HepG2 (cell line): Measurements from ENCODE around the gene SOCS1. TPM values are rescaled to one million over a fixed set of nuclear protein-coding genes. Genes with fewer than 3 reads are reported as not detected.

Experiments
- ARNT2 ChIP-seq: sonication (generic); formaldehyde crosslinking; IDR thresholded peaks from 2 replicates; pipeline ENCODE4 v1.8.0; 2022; ENCODE audit warnings: mild to moderate bottlenecking, low read depth, missing genetic modification reagents, moderate library complexity
- ATF7 ChIP-seq, 2 experiments: fragments of 450-650 bp in 1 of 2; sonication (generic) in 1 of 2; formaldehyde crosslinking in 1 of 2; IDR thresholded peaks; 2 replicates each; pipeline versions ENCODE4 v1.4.0 to v1.6.1; 2016 to 2020; ENCODE audit warnings: antibody characterized with exemption in 1 of 2, mild to moderate bottlenecking in 1 of 2, missing genetic modification reagents in 1 of 2
- CC2D1A ChIP-seq: sonication (generic); formaldehyde crosslinking; IDR thresholded peaks from 2 replicates; pipeline ENCODE4 v1.8.1; 2023; ENCODE audit warnings: mild to moderate bottlenecking, missing genetic modification reagents
- CENPT ChIP-seq: sonication (generic); formaldehyde crosslinking; IDR thresholded peaks from 2 replicates; pipeline ENCODE4 v1.8.0; 2022; ENCODE audit warnings: low read depth, mild to moderate bottlenecking, moderate library complexity, missing genetic modification reagents
- CREBL2 ChIP-seq: sonication (generic); formaldehyde crosslinking; IDR thresholded peaks from 2 replicates; pipeline ENCODE4 v1.8.1; 2023; ENCODE audit warnings: missing genetic modification reagents, mild to moderate bottlenecking, borderline replicate concordance
- HMG20B ChIP-seq: conservative IDR thresholded peaks from 2 replicates; pipeline ENCODE4 v1.6.1; 2016; ENCODE audit warnings: missing genetic modification reagents, missing compliant biosample characterization
- IKZF5 ChIP-seq: IDR thresholded peaks from 2 replicates; pipeline ENCODE4 v1.6.1; 2018; ENCODE audit warnings: missing genetic modification reagents, mild to moderate bottlenecking, missing compliant biosample characterization
- KDM3A ChIP-seq: IDR thresholded peaks from 2 replicates; pipeline ENCODE4 v1.6.1; 2018; ENCODE audit warnings: low read depth, missing compliant biosample characterization
- MAFF ChIP-seq: IDR thresholded peaks from 2 replicates; pipeline ENCODE4 v1.6.1; 2011; ENCODE audit warnings: low read depth, low read length, improper control_type of control experiment
- NCOA1 ChIP-seq: sonication (generic); formaldehyde crosslinking; IDR thresholded peaks from 2 replicates; pipeline ENCODE4 v1.9.0; 2021; ENCODE audit warnings: missing genetic modification reagents
- PCBP2 ChIP-seq: fragments of 200-400 bp; formaldehyde crosslinking; optimal IDR thresholded peaks from 2 replicates; pipeline ENCODE3; 2018; ENCODE audit warnings: low read length, low read depth; ENCODE audit not compliant: poor library complexity, severe bottlenecking
- TGIF2 ChIP-seq: IDR thresholded peaks from 2 replicates; pipeline ENCODE4 v1.6.1; 2016; ENCODE audit warnings: control low read depth, missing compliant biosample characterization
- ZFP41 ChIP-seq: sonication (generic); formaldehyde crosslinking; IDR thresholded peaks from 2 replicates; pipeline ENCODE4 v1.4.0; 2020; ENCODE audit warnings: mild to moderate bottlenecking, missing genetic modification reagents, borderline replicate concordance
- ZFYVE20 ChIP-seq: sonication (generic); formaldehyde crosslinking; IDR thresholded peaks from 2 replicates; pipeline ENCODE4 v1.8.0; 2023; ENCODE audit warnings: low read depth, mild to moderate bottlenecking, moderate library complexity, missing genetic modification reagents, borderline replicate concordance
- ZNF20 ChIP-seq: sonication (generic); formaldehyde crosslinking; IDR thresholded peaks from 2 replicates; pipeline ENCODE4 v1.4.0; 2020; ENCODE audit warnings: mild to moderate bottlenecking, moderate library complexity, missing genetic modification reagents
- ZNF451 ChIP-seq: sonication (generic); formaldehyde crosslinking; IDR thresholded peaks from 2 replicates; pipeline ENCODE4 v1.5.0; 2020; ENCODE audit warnings: mild to moderate bottlenecking, missing genetic modification reagents
- ZNF496 ChIP-seq: sonication (generic); formaldehyde crosslinking; IDR thresholded peaks from 2 replicates; pipeline ENCODE4 v1.8.1; 2023; ENCODE audit warnings: mild to moderate bottlenecking, moderate library complexity, missing genetic modification reagents; ENCODE audit not compliant: insufficient replicate concordance
- ZNF775 ChIP-seq: sonication (generic); formaldehyde crosslinking; IDR thresholded peaks from 2 replicates; pipeline ENCODE4 v1.4.0; 2020; ENCODE audit warnings: missing genetic modification reagents, mild to moderate bottlenecking, moderate library complexity, borderline replicate concordance
- ZNF816 ChIP-seq: sonication (generic); formaldehyde crosslinking; IDR thresholded peaks from 2 replicates; pipeline ENCODE4 v1.8.0; 2022; ENCODE audit warnings: missing genetic modification reagents, mild to moderate bottlenecking, borderline replicate concordance
- polyA plus RNA-seq, 8 experiments: library from polyadenylated mRNA; depleted of rRNA in 3 of 8; stranded (reverse) in 7 of 8; unstranded in 1 of 8; fragments of >200 nt; fragmentation: Illumina TruSeq in 4 of 8; extraction: Trizol in 4 of 8; gene quantifications; 2 replicates each; pipeline versions ENCODE4 v1.2.1 to v1.2.3, GENCODE V29; 2011 to 2016; ENCODE audit warnings: low read depth in 4 of 8, missing spikeins in 1 of 8, mixed read lengths in 1 of 8; ENCODE audit not compliant: insufficient read depth in 1 of 8
- total RNA-seq, 5 experiments: library from RNA; depleted of rRNA; stranded (reverse); fragments of >200 nt; fragmentation: Illumina TruSeq; extraction: Trizol; gene quantifications; 2 replicates each; pipeline ENCODE4 v1.2.3, GENCODE V29; 2016; ENCODE audit warnings: low read depth in 1 of 5
- TF ChIP-seq, protein P1 (sequence below): sonication (generic); formaldehyde crosslinking; IDR thresholded peaks from 2 replicates; pipeline ENCODE4 v1.8.0; 2022; ENCODE audit warnings: mild to moderate bottlenecking, missing genetic modification reagents, borderline replicate concordance
- TF ChIP-seq, protein P2 (sequence below): fragments of 450-650 bp; IDR thresholded peaks from 2 replicates; pipeline ENCODE4 v1.6.1; 2017; ENCODE audit warnings: mild to moderate bottlenecking
- TF ChIP-seq, protein P3 (sequence below): sonication (generic); formaldehyde crosslinking; IDR thresholded peaks from 2 replicates; pipeline ENCODE4 v1.4.0; 2020; ENCODE audit warnings: missing genetic modification reagents

Gene SOCS1
- total and polyA plus RNA-seq, 2 of the 13 experiments (the other 11 are each of a cell fraction or from before 2014, with no cell fraction given): 5.3 to 6.3 TPM

- TF ChIP-seq, protein P1, sequence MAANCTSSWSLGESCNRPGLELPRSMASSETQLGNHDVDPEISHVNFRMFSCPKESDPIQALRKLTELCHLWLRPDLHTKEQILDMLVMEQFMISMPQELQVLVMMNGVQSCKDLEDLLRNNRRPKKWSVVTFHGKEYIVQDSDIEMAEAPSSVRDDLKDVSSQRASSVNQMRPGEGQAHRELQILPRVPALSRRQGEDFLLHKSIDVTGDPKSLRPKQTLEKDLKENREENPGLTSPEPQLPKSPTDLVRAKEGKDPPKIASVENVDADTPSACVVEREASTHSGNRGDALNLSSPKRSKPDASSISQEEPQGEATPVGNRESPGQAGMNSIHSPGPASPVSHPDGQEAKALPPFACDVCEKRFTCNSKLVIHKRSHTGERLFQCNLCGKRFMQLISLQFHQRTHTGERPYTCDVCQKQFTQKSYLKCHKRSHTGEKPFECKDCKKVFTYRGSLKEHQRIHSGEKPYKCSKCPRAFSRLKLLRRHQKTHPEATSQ (CRISPR knock-in tag): no peak
- TF ChIP-seq, protein P2, sequence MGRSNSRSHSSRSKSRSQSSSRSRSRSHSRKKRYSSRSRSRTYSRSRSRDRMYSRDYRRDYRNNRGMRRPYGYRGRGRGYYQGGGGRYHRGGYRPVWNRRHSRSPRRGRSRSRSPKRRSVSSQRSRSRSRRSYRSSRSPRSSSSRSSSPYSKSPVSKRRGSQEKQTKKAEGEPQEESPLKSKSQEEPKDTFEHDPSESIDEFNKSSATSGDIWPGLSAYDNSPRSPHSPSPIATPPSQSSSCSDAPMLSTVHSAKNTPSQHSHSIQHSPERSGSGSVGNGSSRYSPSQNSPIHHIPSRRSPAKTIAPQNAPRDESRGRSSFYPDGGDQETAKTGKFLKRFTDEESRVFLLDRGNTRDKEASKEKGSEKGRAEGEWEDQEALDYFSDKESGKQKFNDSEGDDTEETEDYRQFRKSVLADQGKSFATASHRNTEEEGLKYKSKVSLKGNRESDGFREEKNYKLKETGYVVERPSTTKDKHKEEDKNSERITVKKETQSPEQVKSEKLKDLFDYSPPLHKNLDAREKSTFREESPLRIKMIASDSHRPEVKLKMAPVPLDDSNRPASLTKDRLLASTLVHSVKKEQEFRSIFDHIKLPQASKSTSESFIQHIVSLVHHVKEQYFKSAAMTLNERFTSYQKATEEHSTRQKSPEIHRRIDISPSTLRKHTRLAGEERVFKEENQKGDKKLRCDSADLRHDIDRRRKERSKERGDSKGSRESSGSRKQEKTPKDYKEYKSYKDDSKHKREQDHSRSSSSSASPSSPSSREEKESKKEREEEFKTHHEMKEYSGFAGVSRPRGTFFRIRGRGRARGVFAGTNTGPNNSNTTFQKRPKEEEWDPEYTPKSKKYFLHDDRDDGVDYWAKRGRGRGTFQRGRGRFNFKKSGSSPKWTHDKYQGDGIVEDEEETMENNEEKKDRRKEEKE: no peak
- no peak; the same call in 1 of the 2 replicates for TF ChIP-seq TGIF2 (CRISPR knock-in tag)
- no peak for TF ChIP-seq NCOA1 (CRISPR knock-in tag)
- peak; percentile 44 for TF ChIP-seq ZNF20 (CRISPR knock-in tag)
- TF ChIP-seq ZFP41 (CRISPR knock-in tag): no peak; the same call in 1 of the 2 replicates
- TF ChIP-seq HMG20B: 0 out of 2 replicates have a peak, but pooled peaks have one; percentile 27
- no peak for TF ChIP-seq ZNF775 (CRISPR knock-in tag)
- TF ChIP-seq ZNF496: no peak
- no peak for TF ChIP-seq PCBP2
- peak; percentile 63 for TF ChIP-seq IKZF5
- peak; percentile 60; the same call in 1 of the 2 replicates for TF ChIP-seq KDM3A
- TF ChIP-seq MAFF: no peak
- TF ChIP-seq CC2D1A: no peak
- TF ChIP-seq ZFYVE20: peak; percentile 86
- TF ChIP-seq ZNF816: peak; percentile 54
- TF ChIP-seq ZNF451 (CRISPR knock-in tag): no peak
- no peak for TF ChIP-seq CREBL2 (CRISPR knock-in tag)
- TF ChIP-seq, protein P3, sequence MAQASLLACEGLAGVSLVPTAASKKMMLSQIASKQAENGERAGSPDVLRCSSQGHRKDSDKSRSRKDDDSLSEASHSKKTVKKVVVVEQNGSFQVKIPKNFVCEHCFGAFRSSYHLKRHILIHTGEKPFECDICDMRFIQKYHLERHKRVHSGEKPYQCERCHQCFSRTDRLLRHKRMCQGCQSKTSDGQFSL (CRISPR knock-in tag): peak; percentile 51; the same call in 1 of the 2 replicates
- peak; percentile 88 for TF ChIP-seq ARNT2
- TF ChIP-seq ATF7 (IDR thresholded peaks at IDR 0.05): no peak
- no peak; the same call in 1 of the 2 replicates for TF ChIP-seq ATF7 (CRISPR knock-in tag; IDR thresholded peaks at IDR 0.05)
- peak; percentile 93 for TF ChIP-seq CENPT (CRISPR knock-in tag)
Observed at GRCh38 chr16:11255737-11256660, at the start of gene SOCS1 (continued).
